Neural crest cell (in vitro differentiated cells): Measurements from ENCODE around the gene NECTIN1. TPM values are rescaled to one million over a fixed set of nuclear protein-coding genes. Genes with fewer than 3 reads are reported as not detected.

Source experiments
- DNase-seq: peaks from one replicate; pipeline ENCODE4 v3.0.0; 2021; ENCODE audit warnings: low read depth, mixed read lengths, low spot score
- H3K27ac Mint-ChIP-seq: one replicate; pipeline ENCODE4 v1.8.0; 2021; ENCODE audit warnings: mild to moderate bottlenecking, mixed read lengths; ENCODE audit not compliant: unreplicated experiment
- H3K27me3 Mint-ChIP-seq: 2 replicates; pipeline ENCODE4 v1.8.0; 2021; ENCODE audit warnings: low read depth, mild to moderate bottlenecking, mixed read lengths
- H3K36me3 Mint-ChIP-seq: 2 replicates; pipeline ENCODE4 v1.8.0; 2021; ENCODE audit warnings: low read depth, mild to moderate bottlenecking, mixed read lengths
- H3K4me1 Mint-ChIP-seq: 2 replicates; pipeline ENCODE4 v1.8.0; 2021; ENCODE audit warnings: mixed read lengths
- H3K4me3 Mint-ChIP-seq: one replicate; pipeline ENCODE4 v1.8.0; 2021; ENCODE audit warnings: mild to moderate bottlenecking, mixed read lengths
- H3K9me3 Mint-ChIP-seq: 2 replicates; pipeline ENCODE4 v1.8.0; 2021; ENCODE audit warnings: mixed read lengths
- total RNA-seq: library from RNA; stranded (reverse); gene quantifications from 2 replicates; pipeline ENCODE4 v1.2.1, GENCODE V29; 2021
- TF ChIP-seq, protein P1 (sequence below): fragments of 200-600 bp; sonication (generic); conservative IDR thresholded peaks from 2 replicates; pipeline ENCODE4 v1.5.0; 2021; ENCODE audit warnings: antibody characterized with exemption, mild to moderate bottlenecking

NECTIN1 gene
- total RNA-seq, 1 donor from 2014 or later: 49.2 TPM

DNA sequence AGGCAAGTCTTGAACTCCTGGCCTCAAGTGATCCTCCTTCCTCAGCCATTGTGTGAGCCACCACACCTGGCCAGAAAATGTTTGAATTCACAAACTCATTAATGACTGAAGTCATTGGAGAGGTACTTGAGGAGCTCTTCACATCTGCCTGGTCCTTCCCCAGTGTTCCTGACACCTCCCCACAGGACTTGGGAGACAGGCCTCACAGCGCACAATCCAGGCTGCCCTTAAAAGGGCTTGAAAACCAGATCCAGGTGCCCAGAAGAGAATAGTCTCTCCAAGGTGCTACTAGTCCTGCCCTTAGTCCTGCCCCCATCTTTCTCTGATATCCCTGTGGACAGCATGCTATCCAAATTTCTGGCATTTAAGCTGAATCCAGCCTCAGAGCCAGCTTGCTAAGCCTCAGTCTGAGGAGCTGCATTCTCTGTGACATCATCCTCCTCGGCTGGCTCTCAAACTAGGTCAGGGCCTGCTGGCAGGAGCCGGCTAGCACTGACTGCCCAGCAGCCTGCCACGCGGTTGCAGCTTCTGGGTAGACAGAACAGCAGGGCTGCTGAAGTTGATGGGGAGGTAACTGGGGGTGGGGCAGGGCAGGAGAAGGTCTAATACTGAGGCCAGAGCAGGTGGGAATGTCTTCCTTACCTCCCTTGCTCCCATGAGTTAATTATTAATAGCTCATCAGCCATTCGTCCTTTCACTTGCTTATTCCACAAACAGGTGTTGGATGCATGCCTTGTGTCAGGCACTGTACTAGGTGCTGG, 35.3 kb upstream of the NECTIN1 start:
- Mint-ChIP-seq H3K4me1 (peaks cover 5% of the 10 kb centered on the region), H3K4me3 (no peak overlapping the region), H3K36me3 (no peaks in the 10 kb centered on the region), H3K27ac (no peak overlapping the region), H3K9me3 (peaks cover 5% of the 10 kb centered on the region), H3K27me3 (peaks cover 37% of the 10 kb centered on the region)
- DNase-seq: no peak
- TF ChIP-seq, protein P1, sequence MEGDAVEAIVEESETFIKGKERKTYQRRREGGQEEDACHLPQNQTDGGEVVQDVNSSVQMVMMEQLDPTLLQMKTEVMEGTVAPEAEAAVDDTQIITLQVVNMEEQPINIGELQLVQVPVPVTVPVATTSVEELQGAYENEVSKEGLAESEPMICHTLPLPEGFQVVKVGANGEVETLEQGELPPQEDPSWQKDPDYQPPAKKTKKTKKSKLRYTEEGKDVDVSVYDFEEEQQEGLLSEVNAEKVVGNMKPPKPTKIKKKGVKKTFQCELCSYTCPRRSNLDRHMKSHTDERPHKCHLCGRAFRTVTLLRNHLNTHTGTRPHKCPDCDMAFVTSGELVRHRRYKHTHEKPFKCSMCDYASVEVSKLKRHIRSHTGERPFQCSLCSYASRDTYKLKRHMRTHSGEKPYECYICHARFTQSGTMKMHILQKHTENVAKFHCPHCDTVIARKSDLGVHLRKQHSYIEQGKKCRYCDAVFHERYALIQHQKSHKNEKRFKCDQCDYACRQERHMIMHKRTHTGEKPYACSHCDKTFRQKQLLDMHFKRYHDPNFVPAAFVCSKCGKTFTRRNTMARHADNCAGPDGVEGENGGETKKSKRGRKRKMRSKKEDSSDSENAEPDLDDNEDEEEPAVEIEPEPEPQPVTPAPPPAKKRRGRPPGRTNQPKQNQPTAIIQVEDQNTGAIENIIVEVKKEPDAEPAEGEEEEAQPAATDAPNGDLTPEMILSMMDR: no peak

DNA sequence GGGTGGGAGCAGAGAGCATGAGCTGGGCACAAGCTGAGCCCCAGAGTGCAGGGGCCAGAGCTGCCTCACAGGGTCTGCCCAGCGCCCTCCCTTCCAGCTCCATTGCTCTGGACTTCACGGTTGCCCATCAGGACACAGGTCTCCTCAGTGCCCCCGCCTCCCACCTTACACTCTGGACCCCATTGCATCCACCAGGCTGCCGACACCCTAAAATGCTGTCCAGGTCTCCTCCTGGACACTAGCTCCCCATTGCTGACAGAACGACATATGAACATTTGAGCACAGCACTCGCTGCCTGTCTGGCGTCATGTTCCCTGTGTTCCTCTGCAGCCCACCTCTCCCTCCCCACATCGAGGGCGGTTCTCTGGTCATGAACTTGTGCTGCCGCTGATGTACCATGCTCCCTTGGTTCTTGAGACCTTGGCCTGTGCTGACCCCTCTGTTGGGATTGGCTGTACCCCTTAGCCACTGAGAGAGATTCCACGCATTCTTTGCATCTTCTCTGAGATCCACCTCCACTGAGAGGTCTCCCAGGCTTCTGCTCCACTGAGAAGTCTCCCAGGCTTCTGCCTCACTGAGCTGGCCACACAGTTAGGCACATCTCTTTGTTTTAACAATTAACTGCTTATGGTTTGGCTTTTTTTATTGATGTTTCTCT, 34.2 kb upstream of the NECTIN1 start:
- peaks cover 27% of the 10 kb centered on the region for H3K27me3 Mint-ChIP-seq
- no peaks in the 10 kb centered on the region for H3K36me3 Mint-ChIP-seq
- H3K9me3 Mint-ChIP-seq: peaks cover 5% of the 10 kb centered on the region
- no peak overlapping the region for H3K27ac Mint-ChIP-seq
- no peak for DNase-seq
- TF ChIP-seq, protein P1: no peak
- no peak overlapping the region for H3K4me3 Mint-ChIP-seq
- peaks cover 5% of the 10 kb centered on the region for H3K4me1 Mint-ChIP-seq

DNA sequence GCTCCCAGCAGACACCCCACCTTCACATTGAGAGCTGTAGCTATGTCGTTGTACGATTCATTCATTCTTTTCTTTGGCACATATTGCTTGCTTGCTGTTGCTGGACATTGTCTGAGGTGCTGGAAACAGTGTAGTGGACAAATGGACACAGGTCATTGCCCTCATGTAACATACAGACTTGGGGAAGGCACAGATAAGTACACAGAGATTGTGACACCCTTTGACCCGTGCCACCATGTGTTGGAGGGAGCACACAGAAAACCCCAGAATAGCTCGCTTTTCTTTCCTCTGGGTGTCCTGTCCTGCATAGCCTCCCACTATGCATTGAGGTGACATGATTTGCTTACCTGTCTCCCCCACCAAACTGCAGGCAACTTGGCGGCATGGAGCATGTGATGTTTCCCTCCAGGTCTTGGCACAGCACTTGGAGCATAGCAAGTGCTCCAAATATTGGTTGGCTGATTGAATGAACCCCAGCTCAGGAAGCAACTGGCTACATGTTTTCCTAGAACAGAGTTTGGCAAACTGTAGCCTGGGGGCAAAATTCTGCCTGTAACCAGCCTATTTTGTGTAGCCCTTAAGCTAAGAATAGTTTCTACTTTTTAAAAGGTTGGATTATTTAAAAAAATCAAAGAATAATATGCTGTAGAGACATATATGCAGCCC, 30.9 kb upstream of the NECTIN1 start:
- no peak overlapping the region for H3K4me3 Mint-ChIP-seq
- no peaks in the 10 kb centered on the region for H3K9me3 Mint-ChIP-seq
- DNase-seq: no peak
- no peaks in the 10 kb centered on the region for H3K36me3 Mint-ChIP-seq
- TF ChIP-seq, protein P1: no peak
- H3K27me3 Mint-ChIP-seq: peaks cover 8% of the 10 kb centered on the region
- H3K4me1 Mint-ChIP-seq: peaks cover 5% of the 10 kb centered on the region
- no peak overlapping the region for H3K27ac Mint-ChIP-seq

DNA sequence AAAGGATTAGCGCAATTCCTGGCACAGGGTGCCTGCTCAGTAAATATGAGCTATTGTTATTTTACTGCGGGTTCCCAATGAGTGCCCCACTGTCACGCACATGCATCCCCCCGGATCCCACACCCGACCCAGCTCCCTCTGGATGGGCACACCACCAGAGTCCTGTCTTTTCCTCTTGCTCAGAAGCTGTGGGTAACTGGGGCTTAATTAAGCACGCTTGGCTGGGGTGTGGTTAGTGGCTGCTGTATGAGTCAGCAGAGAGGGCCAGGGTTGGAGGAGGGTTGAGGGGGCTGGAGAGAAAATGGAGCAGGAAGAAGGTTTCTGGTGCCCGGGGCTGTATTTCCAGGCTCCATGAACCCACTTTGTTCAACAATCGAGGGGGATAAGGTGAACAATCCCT, 30.3 kb upstream of the NECTIN1 start:
- Mint-ChIP-seq H3K36me3 (no peaks in the 10 kb centered on the region), H3K27me3 (peaks cover 13% of the 10 kb centered on the region), H3K9me3 (no peaks in the 10 kb centered on the region), H3K27ac (no peak overlapping the region), H3K4me1 (peaks cover 5% of the 10 kb centered on the region), H3K4me3 (no peak overlapping the region)
- no peak for DNase-seq
- TF ChIP-seq, protein P1: no peak

DNA sequence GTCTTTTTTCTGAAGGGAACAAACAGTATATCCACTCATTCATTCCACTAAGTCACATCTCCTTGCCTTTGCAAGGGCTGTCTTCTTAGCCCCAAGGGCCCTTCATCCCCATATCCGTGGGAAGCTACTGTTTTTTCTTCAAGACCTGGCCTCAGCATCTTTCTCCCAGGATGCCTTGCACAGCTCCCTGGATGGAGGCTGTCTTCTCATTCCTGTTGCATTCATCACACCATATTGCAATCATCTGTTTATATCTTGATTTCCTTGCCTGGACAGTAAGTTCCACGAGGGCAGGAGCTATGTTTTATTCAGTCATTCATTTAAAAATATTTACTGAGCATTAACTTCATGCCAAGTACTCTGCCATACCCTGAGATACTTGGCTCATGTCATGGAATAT, 29.3 kb upstream of the NECTIN1 start:
- peaks cover 14% of the 10 kb centered on the region for H3K27me3 Mint-ChIP-seq
- no peak overlapping the region for H3K27ac Mint-ChIP-seq
- peaks cover 5% of the 10 kb centered on the region for H3K4me1 Mint-ChIP-seq
- H3K36me3 Mint-ChIP-seq: no peaks in the 10 kb centered on the region
- TF ChIP-seq, protein P1: no peak
- H3K4me3 Mint-ChIP-seq: no peak overlapping the region
- no peak for DNase-seq
- no peaks in the 10 kb centered on the region for H3K9me3 Mint-ChIP-seq
